ENCODE measurements around the gene MYB. TPM values are rescaled to one million over a fixed set of nuclear protein-coding genes. Genes with fewer than 3 reads are reported as not detected.

Gene MYB
- total and polyA plus RNA-seq, 2 of the 13 experiments (the other 11 are each of a cell fraction or from before 2014, with no cell fraction given), result 0.04 to 0.20 TPM

GRCh38 chr6:135251498-135252441, 70.7 kb downstream of the MYB start (continued):
- TF ChIP-seq HIC2 (CRISPR knock-in tag; IDR thresholded peaks at IDR 0.05; ENCODE audit: low read depth) (peak; percentile 97), ZNF18 (CRISPR knock-in tag; IDR thresholded peaks at IDR 0.05; ENCODE audit: insufficient replicate concordance) (no peak), FOXP4 (CRISPR knock-in tag; IDR thresholded peaks at IDR 0.05) (peak; percentile 62; the same call in 1 of the 2 replicates), RERE (CRISPR knock-in tag; IDR thresholded peaks at IDR 0.05; ENCODE audit: low read depth) (0 out of 2 replicates have a peak, but pooled peaks have one; percentile 71), TEAD3 (CRISPR knock-in tag; optimal IDR thresholded peaks at IDR 0.05; ENCODE audit: borderline replicate concordance) (peak; percentile 35), CREM (IDR thresholded peaks at IDR 0.05) (0 out of 2 replicates have a peak, but pooled peaks have one; percentile 34), CREM (CRISPR knock-in tag; IDR thresholded peaks at IDR 0.05) (no peak), TOPORS (CRISPR knock-in tag; IDR thresholded peaks at IDR 0.05) (no peak), WIZ (CRISPR knock-in tag; IDR thresholded peaks at IDR 0.05) (0 out of 2 replicates have a peak, but pooled peaks have one; percentile 32), TBX2 (CRISPR knock-in tag; IDR thresholded peaks at IDR 0.05; ENCODE audit: borderline replicate concordance) (peak; percentile 65), PHB2 (IDR thresholded peaks at IDR 0.05; ENCODE audit: partially characterized antibody) (no peak), ZNF639 (CRISPR knock-in tag; conservative IDR thresholded peaks at IDR 0.05) (no peak), POLR2A (IDR thresholded peaks at IDR 0.05; ENCODE audit: insufficient read depth in 1 of 2, low read depth in 2 of 2, low read length in 2 of 2) (no peak)
